Caco-2 (cell line): ENCODE measurements around the gene CHCHD1. TPM values are rescaled to one million over a fixed set of nuclear protein-coding genes. Genes with fewer than 3 reads are reported as not detected.

Experiments
- BruUV-seq: library from RNA; stranded (reverse); fragments of 400-500 nt; replicated peaks from 2 replicates; lab custom pipeline; 2021; lab: Mats Ljungman, UMichigan
- CTCF ChIA-PET: fragments of 300-600 bp; sonication (Branson Sonifier 250); formaldehyde crosslinking; loops from one replicate; lab custom pipeline; 2022; ENCODE audit warnings: antibody characterized with exemption; lab: Charles Lee
- POLR2A ChIA-PET: fragments of 300-600 bp; sonication (Branson Sonifier 250); formaldehyde crosslinking; loops from one replicate; lab custom pipeline; 2022; ENCODE audit warnings: antibody characterized with exemption; lab: Charles Lee
- DNase-seq, 2 experiments: peaks; one replicate each; pipeline versions ENCODE4 v3.0.0 to v3.0.0-alpha.2; 2020 to 2022
- H3K27me3 ChIP-seq: replicated peaks from 2 replicates; pipeline ENCODE4 v1.6.0; 2011; ENCODE audit warnings: low read length; ENCODE audit not compliant: control insufficient read depth, insufficient read depth
- H3K36me3 ChIP-seq: 2 replicates; pipeline ENCODE4 v1.5.1; 2011; ENCODE audit warnings: low read length; ENCODE audit not compliant: control insufficient read depth, insufficient read depth
- H3K4me1 ChIP-seq: fragments of 250-450 bp; sonication (Bioruptor Pico); 2 replicates; pipeline ENCODE4 v1.5.1; 2020; ENCODE audit warnings: mild to moderate bottlenecking
- H3K4me3 ChIP-seq: 2 replicates; pipeline ENCODE4 v1.5.1; 2011; ENCODE audit warnings: low read depth, mild to moderate bottlenecking, control low read depth, low read length
- H3K9me3 ChIP-seq: fragments of 250-450 bp; sonication (Bioruptor Pico); 2 replicates; pipeline ENCODE4 v1.5.1; 2020; ENCODE audit warnings: mild to moderate bottlenecking, moderate library complexity
- H3K27ac Mint-ChIP-seq: one replicate; pipeline ENCODE4 v1.8.0; 2022; ENCODE audit warnings: mixed read lengths; ENCODE audit not compliant: unreplicated experiment
- H3K27me3 Mint-ChIP-seq: one replicate; pipeline ENCODE4 v1.8.0; 2022; ENCODE audit warnings: mixed read lengths; ENCODE audit not compliant: insufficient read depth, unreplicated experiment
- H3K36me3 Mint-ChIP-seq: one replicate; pipeline ENCODE4 v1.8.0; 2022; ENCODE audit warnings: mild to moderate bottlenecking, mixed read lengths; ENCODE audit not compliant: insufficient read depth, unreplicated experiment
- H3K4me1 Mint-ChIP-seq: one replicate; pipeline ENCODE4 v1.8.0; 2022; ENCODE audit warnings: low read depth, mixed read lengths; ENCODE audit not compliant: unreplicated experiment
- H3K4me3 Mint-ChIP-seq: one replicate; pipeline ENCODE4 v1.8.0; 2022; ENCODE audit warnings: mild to moderate bottlenecking, moderate library complexity, mixed read lengths; ENCODE audit not compliant: unreplicated experiment
- H3K9me3 Mint-ChIP-seq: one replicate; pipeline ENCODE4 v1.8.0; 2022; ENCODE audit warnings: mixed read lengths; ENCODE audit not compliant: unreplicated experiment
- intact Hi-C: fragments of 100-400 bp; cut with micrococcal nuclease; formaldehyde crosslinking; loops from one replicate; pipeline ENCODE4 v1.10.0; 2022; ENCODE audit not compliant: unreplicated experiment
- total RNA-seq: library from RNA; stranded (reverse); gene quantifications from 2 replicates; pipeline ENCODE4 v1.2.3, GENCODE V29; 2022
- TF ChIP-seq, protein P1 (sequence below), 2 experiments: fragments of 200-600 bp in 1 of 2; IDR thresholded peaks; 1 replicate in 1 of 2; 2 replicates in 1 of 2; pipeline versions ENCODE4 v1.5.1 to v1.8.0; 2011 to 2022; ENCODE audit warnings: antibody characterized with exemption in 1 of 2, control low read depth in 1 of 2, inconsistent platforms in 1 of 2, low read depth in 1 of 2, low read length in 1 of 2, mild to moderate bottlenecking in 1 of 2, moderate library complexity in 1 of 2; ENCODE audit not compliant: insufficient read depth in 1 of 2, severe bottlenecking in 1 of 2, unreplicated experiment in 1 of 2

The CHCHD1 gene
- total RNA-seq, 1 experiment from 2014 or later: 44.1 TPM

DNA sequence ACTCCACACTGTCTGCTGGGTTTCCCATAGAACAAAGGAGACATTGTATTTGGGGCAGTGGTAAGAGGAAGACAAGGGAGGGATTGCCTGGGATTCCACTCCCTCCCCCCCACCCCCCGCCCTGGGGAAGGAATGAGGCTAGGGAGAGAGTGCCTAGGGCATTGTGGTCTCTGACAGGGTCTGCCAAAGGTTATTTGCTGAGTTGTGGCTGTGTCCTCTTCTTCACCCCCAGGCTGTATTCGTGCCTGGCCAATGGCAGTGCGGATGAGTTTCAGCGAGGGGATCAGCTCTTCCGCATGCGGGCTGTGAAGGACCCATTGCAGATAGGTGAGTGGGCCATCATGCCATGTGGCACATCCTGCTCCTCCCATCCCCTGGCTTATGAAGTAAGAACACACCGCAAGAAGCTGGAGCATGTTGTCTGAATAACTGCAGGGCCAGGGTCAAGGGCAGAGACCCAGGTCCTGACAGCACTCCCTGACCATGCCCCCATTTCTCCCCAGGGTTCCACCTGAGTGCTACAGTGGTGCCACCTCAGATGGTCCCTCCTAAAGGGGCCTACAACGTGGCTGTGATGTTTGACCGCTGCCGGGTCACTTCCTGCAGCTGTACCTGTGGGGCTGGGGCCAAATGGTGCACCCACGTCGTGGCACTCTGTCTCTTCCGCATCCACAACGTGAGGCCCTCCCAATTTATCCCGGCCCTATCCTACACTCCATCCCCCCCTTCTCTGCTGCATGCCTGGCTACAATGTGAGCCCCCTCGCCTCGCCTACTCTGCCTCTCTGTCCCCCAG, 7.2 kb downstream of the CHCHD1 start:
- no peaks in the 10 kb centered on the region for H3K27me3 Mint-ChIP-seq
- POLR2A ChIA-PET: no interaction called here

DNA sequence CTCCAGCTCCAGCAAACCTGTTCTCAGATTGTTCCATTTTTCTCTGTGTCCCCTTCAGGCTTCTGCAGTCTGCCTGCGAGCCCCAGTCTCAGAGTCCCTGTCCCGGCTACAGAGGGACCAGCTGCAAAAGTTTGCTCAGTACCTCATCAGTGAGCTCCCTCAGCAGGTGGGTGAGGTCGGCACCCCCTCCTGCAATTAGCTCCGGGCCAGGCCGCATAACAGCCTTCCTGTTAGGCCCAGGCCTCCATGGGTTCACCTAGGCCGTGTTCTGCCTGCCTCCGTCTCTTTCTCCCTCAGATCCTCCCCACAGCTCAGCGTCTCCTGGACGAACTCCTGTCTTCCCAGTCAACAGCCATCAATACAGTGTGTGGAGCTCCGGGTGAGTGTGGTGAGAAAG, 7.8 kb downstream of the CHCHD1 start:
- Mint-ChIP-seq H3K9me3 (no peaks in the 10 kb centered on the region), H3K4me3 (no peak overlapping the region), H3K27me3 (no peaks in the 10 kb centered on the region), H3K36me3 (peaks cover 66% of the 10 kb centered on the region), H3K27ac (no peak overlapping the region), H3K4me1 (no peaks in the 10 kb centered on the region)
- DNase-seq: no peak
- intact Hi-C loops: loop anchor here (5.0 to 10.0 kb wide), 2 partner anchors 47 to 85 kb away; partner anchors contain the start of genes CAMK2G and SEC24C
- Histone ChIP-seq H3K9me3 (no peaks in the 10 kb centered on the region), H3K4me3 (no peak overlapping the region), H3K4me1 (no peaks in the 10 kb centered on the region; the same call in 1 of the 2 replicates), H3K27me3 (no peaks in the 10 kb centered on the region), H3K36me3 (peaks cover 1% of the 10 kb centered on the region)
- no TSS peak for BruUV-seq
- POLR2A ChIA-PET: no interaction called here
- CTCF ChIA-PET: interaction anchor here (0.6 kb wide), 1 partner anchor 189 kb away, joined by 3 read pairs; no protein-coding TSS in a partner anchor
- TF ChIP-seq, protein P1, sequence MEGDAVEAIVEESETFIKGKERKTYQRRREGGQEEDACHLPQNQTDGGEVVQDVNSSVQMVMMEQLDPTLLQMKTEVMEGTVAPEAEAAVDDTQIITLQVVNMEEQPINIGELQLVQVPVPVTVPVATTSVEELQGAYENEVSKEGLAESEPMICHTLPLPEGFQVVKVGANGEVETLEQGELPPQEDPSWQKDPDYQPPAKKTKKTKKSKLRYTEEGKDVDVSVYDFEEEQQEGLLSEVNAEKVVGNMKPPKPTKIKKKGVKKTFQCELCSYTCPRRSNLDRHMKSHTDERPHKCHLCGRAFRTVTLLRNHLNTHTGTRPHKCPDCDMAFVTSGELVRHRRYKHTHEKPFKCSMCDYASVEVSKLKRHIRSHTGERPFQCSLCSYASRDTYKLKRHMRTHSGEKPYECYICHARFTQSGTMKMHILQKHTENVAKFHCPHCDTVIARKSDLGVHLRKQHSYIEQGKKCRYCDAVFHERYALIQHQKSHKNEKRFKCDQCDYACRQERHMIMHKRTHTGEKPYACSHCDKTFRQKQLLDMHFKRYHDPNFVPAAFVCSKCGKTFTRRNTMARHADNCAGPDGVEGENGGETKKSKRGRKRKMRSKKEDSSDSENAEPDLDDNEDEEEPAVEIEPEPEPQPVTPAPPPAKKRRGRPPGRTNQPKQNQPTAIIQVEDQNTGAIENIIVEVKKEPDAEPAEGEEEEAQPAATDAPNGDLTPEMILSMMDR (IDR thresholded peaks at IDR 0.05; ENCODE audit: insufficient read depth in 1 of 2, low read depth in 1 of 2, low read length in 1 of 2, severe bottlenecking in 1 of 2, unreplicated experiment in 1 of 2): no peak

More for the DNA sequence above, 7.2 kb downstream of the CHCHD1 start:
- TF ChIP-seq, protein P1 (IDR thresholded peaks at IDR 0.05; ENCODE audit: insufficient read depth in 1 of 2, low read depth in 1 of 2, low read length in 1 of 2, severe bottlenecking in 1 of 2, unreplicated experiment in 1 of 2): no peak
- H3K4me1 ChIP-seq: no peaks in the 10 kb centered on the region; the same call in 1 of the 2 replicates
- H3K4me3 ChIP-seq: no peak overlapping the region
- intact Hi-C loops: loop anchor here (5.0 to 10.0 kb wide), 2 partner anchors 47 to 86 kb away; partner anchors contain the start of genes CAMK2G and SEC24C
- Mint-ChIP-seq H3K36me3 (peaks cover 60% of the 10 kb centered on the region), H3K9me3 (no peaks in the 10 kb centered on the region), H3K4me1 (no peaks in the 10 kb centered on the region), H3K27ac (no peak overlapping the region), H3K4me3 (no peak overlapping the region)
- no peaks in the 10 kb centered on the region for H3K9me3 ChIP-seq
- no peaks in the 10 kb centered on the region for H3K27me3 ChIP-seq
- BruUV-seq: no TSS peak
- DNase-seq: no peak
- CTCF ChIA-PET: no interaction called here
- H3K36me3 ChIP-seq: peaks cover 1% of the 10 kb centered on the region

DNA sequence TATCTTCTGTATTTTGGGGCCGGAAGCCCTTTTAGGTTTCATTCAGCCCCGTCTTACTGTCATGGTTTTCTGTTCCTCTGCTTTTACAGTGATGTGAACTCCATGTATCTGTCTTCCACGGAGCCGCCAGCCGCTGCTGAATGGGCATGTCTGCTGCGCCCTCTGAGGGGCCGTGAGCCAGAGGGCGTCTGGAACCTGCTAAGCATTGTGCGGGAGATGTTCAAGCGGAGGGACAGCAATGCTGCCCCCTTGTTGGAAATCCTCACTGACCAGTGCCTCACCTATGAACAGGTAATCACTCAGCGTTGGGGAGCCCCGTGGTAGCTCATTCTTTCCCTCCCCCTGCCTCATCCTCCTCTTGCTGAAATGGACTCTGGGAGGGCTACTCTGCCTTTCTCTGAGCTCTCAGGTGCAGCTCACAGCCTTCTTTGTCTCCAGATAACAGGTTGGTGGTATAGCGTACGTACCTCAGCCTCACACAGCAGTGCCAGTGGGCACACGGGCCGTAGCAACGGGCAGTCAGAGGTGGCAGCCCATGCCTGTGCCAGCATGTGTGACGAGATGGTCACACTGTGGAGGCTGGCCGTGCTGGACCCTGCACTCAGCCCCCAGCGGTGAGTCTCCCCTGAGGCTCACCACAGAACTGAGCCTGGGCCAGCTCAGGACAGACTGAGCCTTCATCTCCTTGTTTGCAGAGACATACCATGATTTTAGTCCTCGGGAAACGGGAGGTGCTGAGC, 9.2 kb downstream of the CHCHD1 start:
- H3K4me1 Mint-ChIP-seq: no peaks in the 10 kb centered on the region
- Histone ChIP-seq H3K27me3 (no peaks in the 10 kb centered on the region), H3K4me3 (no peak overlapping the region), H3K9me3 (no peaks in the 10 kb centered on the region), H3K4me1 (no peaks in the 10 kb centered on the region; the same call in 1 of the 2 replicates), H3K36me3 (peaks cover 1% of the 10 kb centered on the region)
- intact Hi-C loops: no loop called here
- no TSS peak for BruUV-seq
- no peaks in the 10 kb centered on the region for H3K9me3 Mint-ChIP-seq
- no peak overlapping the region for H3K27ac Mint-ChIP-seq
- no peak overlapping the region for H3K4me3 Mint-ChIP-seq
- ChIA-PET POLR2A (no interaction called here), CTCF (no interaction called here)
- TF ChIP-seq, protein P1 (IDR thresholded peaks at IDR 0.05; ENCODE audit: insufficient read depth in 1 of 2, low read depth in 1 of 2, low read length in 1 of 2, severe bottlenecking in 1 of 2, unreplicated experiment in 1 of 2): no peak
- peaks cover 70% of the 10 kb centered on the region for H3K36me3 Mint-ChIP-seq
- DNase-seq: no peak
- H3K27me3 Mint-ChIP-seq: no peaks in the 10 kb centered on the region
